GM12878 (cell line): ENCODE measurements around the gene DNAI2. TPM values are rescaled to one million over a fixed set of nuclear protein-coding genes. Genes with fewer than 3 reads are reported as not detected.
A peak's percentile ranks its signal among the peaks of the same experiment; 100 is the strongest.

Experiments used
- BMI1 ChIP-seq: fragments of 450-650 bp; IDR thresholded peaks from 2 replicates; pipeline ENCODE4 v1.6.1; 2016; ENCODE audit warnings: mild to moderate bottlenecking, moderate library complexity, borderline replicate concordance
- CREB1 ChIP-seq: IDR thresholded peaks from 2 replicates; pipeline ENCODE4 v1.6.1; 2012; ENCODE audit warnings: low read depth, mild to moderate bottlenecking, inconsistent platforms
- EED ChIP-seq: sonication (generic); IDR thresholded peaks from 2 replicates; pipeline ENCODE4 v1.6.1; 2016; ENCODE audit warnings: antibody characterized with exemption, low read depth
- FOXK2 ChIP-seq: fragments of 450-650 bp; IDR thresholded peaks from 2 replicates; pipeline ENCODE4 v1.6.1; 2017; ENCODE audit warnings: mild to moderate bottlenecking, moderate library complexity
- GATAD2B ChIP-seq: fragments of 450-650 bp; conservative IDR thresholded peaks from 2 replicates; pipeline ENCODE4 v1.6.1; 2017; ENCODE audit warnings: low read depth, mild to moderate bottlenecking, moderate library complexity
- HDGF ChIP-seq: fragments of 450-650 bp; IDR thresholded peaks from 2 replicates; pipeline ENCODE4 v1.6.1; 2016; ENCODE audit warnings: antibody characterized with exemption
- IRF5 ChIP-seq: fragments of 450-650 bp; IDR thresholded peaks from 2 replicates; pipeline ENCODE4 v1.6.1; 2017; ENCODE audit warnings: borderline replicate concordance
- MEF2B ChIP-seq: fragments of 450-650 bp; IDR thresholded peaks from 2 replicates; pipeline ENCODE4 v1.6.1; 2018; ENCODE audit warnings: mild to moderate bottlenecking, moderate library complexity; ENCODE audit not compliant: partially characterized antibody, poor library complexity, severe bottlenecking
- MTA2 ChIP-seq: fragments of 450-650 bp; IDR thresholded peaks from 2 replicates; pipeline ENCODE4 v1.6.1; 2016; ENCODE audit warnings: low read depth, mild to moderate bottlenecking, moderate library complexity
- MXI1 ChIP-seq: fragments of 150-350 bp; IDR thresholded peaks from 2 replicates; pipeline ENCODE4 v1.6.1; 2011; ENCODE audit warnings: low read depth, mild to moderate bottlenecking, inconsistent platforms, low read length, improper control_type of control experiment
- POLR2AphosphoS5 ChIP-seq: IDR thresholded peaks from 2 replicates; pipeline ENCODE4 v1.6.1; 2011; ENCODE audit warnings: mild to moderate bottlenecking, low read length, inconsistent platforms
- POU2F2 ChIP-seq: IDR thresholded peaks from 3 replicates; pipeline ENCODE4 v1.6.1; 2011; ENCODE audit warnings: low read depth, mild to moderate bottlenecking, low read length, borderline replicate concordance
- PRDM15 ChIP-seq: fragments of 450-650 bp; formaldehyde crosslinking; IDR thresholded peaks from 2 replicates; pipeline ENCODE4 v1.4.0; 2020; ENCODE audit warnings: mild to moderate bottlenecking, moderate library complexity
- RAD51 ChIP-seq: fragments of 450-650 bp; IDR thresholded peaks from 2 replicates; pipeline ENCODE4 v1.6.1; 2016; ENCODE audit warnings: moderate library complexity, mild to moderate bottlenecking, inconsistent platforms
- SREBF1 ChIP-seq: IDR thresholded peaks from 2 replicates; pipeline ENCODE4 v1.6.1; 2012; ENCODE audit warnings: mild to moderate bottlenecking, low read length
- TCF7 ChIP-seq: IDR thresholded peaks from 2 replicates; pipeline ENCODE4 v1.6.1; 2014; ENCODE audit warnings: antibody characterized with exemption, borderline replicate concordance
- USF2 ChIP-seq: IDR thresholded peaks from 2 replicates; pipeline ENCODE4 v1.6.1; 2011; ENCODE audit warnings: low read depth, low read length, improper control_type of control experiment, borderline replicate concordance
- ZNF622 ChIP-seq: fragments of 450-650 bp; IDR thresholded peaks from 2 replicates; pipeline ENCODE4 v1.6.1; 2017; ENCODE audit warnings: mild to moderate bottlenecking, inconsistent platforms
- polyA plus RNA-seq, 11 experiments: library from polyadenylated mRNA; depleted of rRNA in 4 of 11; unstranded in 6 of 11; stranded (reverse) in 5 of 11; fragments of >200 nt; fragmentation: Nextera tagmentation in 4 of 11; fragmentation: Illumina TruSeq in 1 of 11; extraction: Ambion mirVana in 4 of 11; extraction: Trizol in 1 of 11; gene quantifications; 1 replicate in 1 of 11; 2 replicates in 10 of 11; pipeline versions ENCODE4 v1.2.1 to v1.2.3, GENCODE V29; 2011 to 2016; ENCODE audit warnings: inconsistent platforms in 2 of 11, missing spikeins in 2 of 11, low read depth in 1 of 11
- total RNA-seq, 4 experiments: library from RNA; depleted of rRNA in 3 of 4; stranded (reverse); fragments of >200 nt in 3 of 4; fragmentation: Illumina TruSeq in 1 of 4; extraction: Trizol in 1 of 4; gene quantifications; 2 replicates each; pipeline versions ENCODE4 v1.2.1 to v1.2.3, GENCODE V29; 2013 to 2021
- TF ChIP-seq, protein P1 (sequence below): fragments of 450-650 bp; IDR thresholded peaks from 2 replicates; pipeline ENCODE4 v1.6.1; 2017; ENCODE audit warnings: mild to moderate bottlenecking, low read depth, inconsistent platforms; ENCODE audit not compliant: poor library complexity, severe bottlenecking
- TF ChIP-seq, protein P2 (sequence below): IDR thresholded peaks from 2 replicates; pipeline ENCODE4 v1.6.1; 2011; ENCODE audit warnings: borderline replicate concordance, low read depth, mild to moderate bottlenecking, moderate library complexity, low read length; ENCODE audit not compliant: insufficient read depth, poor library complexity, severe bottlenecking

Gene DNAI2
- total and polyA plus RNA-seq, 10 of the 15 experiments (the other 5 are each of a cell fraction or from before 2014, with no cell fraction given) = 0.04 to 1.8 (median 0.13) TPM

DNA sequence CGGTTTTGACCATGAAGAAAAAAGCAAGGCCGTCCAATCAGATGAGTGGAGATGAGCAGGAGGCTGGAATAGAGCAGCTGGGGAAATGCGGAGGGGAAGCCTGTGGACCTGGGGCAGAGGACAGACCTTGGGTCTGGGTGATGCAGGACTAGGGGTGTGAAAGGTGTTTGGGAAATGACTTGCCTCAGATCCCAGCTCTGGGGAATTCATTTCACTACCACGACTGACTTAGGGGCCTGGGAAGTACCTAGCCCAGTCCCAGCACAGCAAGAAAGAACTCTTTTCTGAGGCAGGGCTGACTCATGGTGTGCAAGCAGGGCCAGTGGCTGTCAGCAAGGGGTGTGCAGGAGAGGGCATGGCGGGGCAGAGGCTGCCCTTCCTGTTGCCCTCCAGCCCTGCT is 14.8 kb downstream of the DNAI2 start (continued):
- TF ChIP-seq USF2 (no peak), CREB1 (no peak), HDGF (peak; percentile 61; the same call in 1 of the 2 replicates), FOXK2 (no peak), RAD51 (no peak), SREBF1 (no peak), POLR2AphosphoS5 (no peak), ZNF622 (no peak), TCF7 (no peak), EED (peak; percentile 77), BMI1 (no peak), PRDM15 (CRISPR knock-in tag) (no peak), GATAD2B (peak; percentile 95), MEF2B (peak; percentile 95), POU2F2 (0 out of 3 replicates have a peak, but pooled peaks have one; percentile 45), MTA2 (peak; percentile 51), MXI1 (peak; percentile 67), IRF5 (no peak)
- TF ChIP-seq, protein P1, sequence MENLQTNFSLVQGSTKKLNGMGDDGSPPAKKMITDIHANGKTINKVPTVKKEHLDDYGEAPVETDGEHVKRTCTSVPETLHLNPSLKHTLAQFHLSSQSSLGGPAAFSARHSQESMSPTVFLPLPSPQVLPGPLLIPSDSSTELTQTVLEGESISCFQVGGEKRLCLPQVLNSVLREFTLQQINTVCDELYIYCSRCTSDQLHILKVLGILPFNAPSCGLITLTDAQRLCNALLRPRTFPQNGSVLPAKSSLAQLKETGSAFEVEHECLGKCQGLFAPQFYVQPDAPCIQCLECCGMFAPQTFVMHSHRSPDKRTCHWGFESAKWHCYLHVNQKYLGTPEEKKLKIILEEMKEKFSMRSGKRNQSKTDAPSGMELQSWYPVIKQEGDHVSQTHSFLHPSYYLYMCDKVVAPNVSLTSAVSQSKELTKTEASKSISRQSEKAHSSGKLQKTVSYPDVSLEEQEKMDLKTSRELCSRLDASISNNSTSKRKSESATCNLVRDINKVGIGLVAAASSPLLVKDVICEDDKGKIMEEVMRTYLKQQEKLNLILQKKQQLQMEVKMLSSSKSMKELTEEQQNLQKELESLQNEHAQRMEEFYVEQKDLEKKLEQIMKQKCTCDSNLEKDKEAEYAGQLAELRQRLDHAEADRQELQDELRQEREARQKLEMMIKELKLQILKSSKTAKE = peak; percentile 51
- TF ChIP-seq, protein P2, sequence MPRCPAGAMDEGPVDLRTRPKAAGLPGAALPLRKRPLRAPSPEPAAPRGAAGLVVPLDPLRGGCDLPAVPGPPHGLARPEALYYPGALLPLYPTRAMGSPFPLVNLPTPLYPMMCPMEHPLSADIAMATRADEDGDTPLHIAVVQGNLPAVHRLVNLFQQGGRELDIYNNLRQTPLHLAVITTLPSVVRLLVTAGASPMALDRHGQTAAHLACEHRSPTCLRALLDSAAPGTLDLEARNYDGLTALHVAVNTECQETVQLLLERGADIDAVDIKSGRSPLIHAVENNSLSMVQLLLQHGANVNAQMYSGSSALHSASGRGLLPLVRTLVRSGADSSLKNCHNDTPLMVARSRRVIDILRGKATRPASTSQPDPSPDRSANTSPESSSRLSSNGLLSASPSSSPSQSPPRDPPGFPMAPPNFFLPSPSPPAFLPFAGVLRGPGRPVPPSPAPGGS = peak; percentile 96
